H9 (cell line): ENCODE results near the gene PLPP7. TPM values are rescaled to one million over a fixed set of nuclear protein-coding genes. Genes with fewer than 3 reads are reported as not detected.

Experiments used
- DNase-seq: peaks from one replicate; pipeline ENCODE4 v3.0.0-alpha.2; 2017
- H2AFZ ChIP-seq: one replicate; pipeline ENCODE4 v1.6.1; 2013; ENCODE audit warnings: mild to moderate bottlenecking, low read length, control low read depth, moderate library complexity
- H2AK5ac ChIP-seq: 2 replicates; pipeline ENCODE4 v1.6.1; 2013; ENCODE audit warnings: low read length, control low read depth, mixed read lengths; ENCODE audit not compliant: insufficient read length
- H2BK120ac ChIP-seq: one replicate; pipeline ENCODE4 v1.6.1; 2013; ENCODE audit warnings: low read depth, mild to moderate bottlenecking, low read length, control low read depth, inconsistent platforms; ENCODE audit not compliant: poor library complexity, severe bottlenecking
- H2BK12ac ChIP-seq: 2 replicates; pipeline ENCODE4 v1.6.1; 2013; ENCODE audit warnings: low read length, control low read depth, mixed read lengths, low read depth; ENCODE audit not compliant: insufficient read length
- H2BK15ac ChIP-seq: 2 replicates; pipeline ENCODE4 v1.6.1; 2013; ENCODE audit warnings: low read depth, low read length, control low read depth
- H2BK20ac ChIP-seq: one replicate; pipeline ENCODE4 v1.6.1; 2013; ENCODE audit warnings: low read depth, mild to moderate bottlenecking, low read length, control low read depth, inconsistent platforms; ENCODE audit not compliant: poor library complexity, severe bottlenecking
- H2BK5ac ChIP-seq: 2 replicates; pipeline ENCODE4 v1.6.1; 2013; ENCODE audit warnings: low read length, control low read depth, mixed read lengths; ENCODE audit not compliant: insufficient read length
- H3K14ac ChIP-seq: 2 replicates; pipeline ENCODE4 v1.6.1; 2013; ENCODE audit warnings: low read length, control low read depth; ENCODE audit not compliant: insufficient read depth
- H3K18ac ChIP-seq: 2 replicates; pipeline ENCODE4 v1.6.1; 2013; ENCODE audit warnings: low read depth, mild to moderate bottlenecking, mixed read lengths, low read length, control low read depth; ENCODE audit not compliant: insufficient read length
- H3K23ac ChIP-seq: 2 replicates; pipeline ENCODE4 v1.6.1; 2013; ENCODE audit warnings: low read length, control low read depth, mixed read lengths, low read depth; ENCODE audit not compliant: insufficient read length
- H3K23me2 ChIP-seq: 2 replicates; pipeline ENCODE4 v1.6.1; 2013; ENCODE audit warnings: low read depth, mild to moderate bottlenecking, mixed read lengths, low read length, control low read depth; ENCODE audit not compliant: insufficient read length, poor library complexity, severe bottlenecking
- H3K27ac ChIP-seq: 2 replicates; pipeline ENCODE4 v1.5.1; 2013; ENCODE audit warnings: low read length, control low read depth, mixed read lengths, low read depth; ENCODE audit not compliant: insufficient read length
- H3K27me3 ChIP-seq: 2 replicates; pipeline ENCODE4 v1.6.1; 2013; ENCODE audit warnings: low read length, control low read depth, inconsistent platforms; ENCODE audit not compliant: insufficient read depth
- H3K4ac ChIP-seq: 2 replicates; pipeline ENCODE4 v1.6.1; 2013; ENCODE audit warnings: low read depth, mild to moderate bottlenecking, control low read depth, inconsistent platforms, low read length, moderate library complexity
- H3K4me1 ChIP-seq: 2 replicates; pipeline ENCODE4 v1.6.1; 2013; ENCODE audit warnings: low read length, control low read depth, inconsistent platforms; ENCODE audit not compliant: insufficient read depth
- H3K4me2 ChIP-seq: 2 replicates; pipeline ENCODE4 v1.6.1; 2013; ENCODE audit warnings: low read length, control low read depth, mixed read lengths; ENCODE audit not compliant: insufficient read length, insufficient read depth
- H3K56ac ChIP-seq: 2 replicates; pipeline ENCODE4 v1.6.1; 2013; ENCODE audit warnings: low read depth, mild to moderate bottlenecking, mixed read lengths, low read length, control low read depth; ENCODE audit not compliant: insufficient read length
- H3K79me1 ChIP-seq: 2 replicates; pipeline ENCODE4 v1.6.1; 2013; ENCODE audit warnings: low read depth, mild to moderate bottlenecking, moderate library complexity, low read length, control low read depth, inconsistent platforms; ENCODE audit not compliant: insufficient read depth, poor library complexity, severe bottlenecking
- H3K79me2 ChIP-seq: 2 replicates; pipeline ENCODE4 v1.6.1; 2013; ENCODE audit warnings: low read length, control low read depth, inconsistent platforms; ENCODE audit not compliant: insufficient read depth
- H3K9ac ChIP-seq: 2 replicates; pipeline ENCODE4 v1.6.1; 2013; ENCODE audit warnings: low read length, control low read depth, mixed read lengths; ENCODE audit not compliant: insufficient read length; ENCODE audit errors: extremely low read depth
- H3K9me3 ChIP-seq: one replicate; pipeline ENCODE4 v1.6.1; 2013; ENCODE audit warnings: low read depth, low read length, inconsistent platforms; ENCODE audit not compliant: control insufficient read depth
- H3T11ph ChIP-seq: one replicate; pipeline ENCODE4 v1.6.1; 2013; ENCODE audit warnings: mild to moderate bottlenecking, low read length, control low read depth, inconsistent platforms
- H4K20me1 ChIP-seq: one replicate; pipeline ENCODE4 v1.6.1; 2013; ENCODE audit not compliant: control insufficient read depth, insufficient read length, insufficient read depth
- H4K5ac ChIP-seq: 2 replicates; pipeline ENCODE4 v1.6.1; 2013; ENCODE audit warnings: low read depth, mild to moderate bottlenecking, mixed read lengths, low read length, control low read depth; ENCODE audit not compliant: insufficient read length
- H4K8ac ChIP-seq: replicated peaks from 2 replicates; pipeline ENCODE4 v1.6.1; 2013; ENCODE audit warnings: low read length, control low read depth, mixed read lengths, low read depth; ENCODE audit not compliant: insufficient read length
- H4K91ac ChIP-seq: 2 replicates; pipeline ENCODE4 v1.6.1; 2013; ENCODE audit warnings: low read depth, mild to moderate bottlenecking, moderate library complexity, mixed read lengths, low read length, control low read depth; ENCODE audit not compliant: insufficient read length
- H3K27ac Mint-ChIP-seq, 3 experiments: 2 replicates in 2 of 3; 3 replicates in 1 of 3; pipeline ENCODE4 v1.8.0; 2020 to 2021; ENCODE audit warnings: mixed read lengths in 3 of 3, mild to moderate bottlenecking in 1 of 3, moderate library complexity in 1 of 3
- H3K27me3 Mint-ChIP-seq: 2 replicates; pipeline ENCODE4 v1.8.0; 2021; ENCODE audit warnings: low read depth, mild to moderate bottlenecking, moderate library complexity, mixed read lengths
- H3K36me3 Mint-ChIP-seq, 3 experiments: 2 replicates in 2 of 3; 3 replicates in 1 of 3; pipeline ENCODE4 v1.8.0; 2020 to 2021; ENCODE audit warnings: low read depth in 3 of 3, mixed read lengths in 3 of 3; ENCODE audit not compliant: insufficient read depth in 1 of 3
- H3K4me1 Mint-ChIP-seq, 2 experiments: 2 replicates each; pipeline ENCODE4 v1.8.0; 2020; ENCODE audit warnings: mixed read lengths in 2 of 2
- H3K4me3 Mint-ChIP-seq, 2 experiments: 2 replicates in 1 of 2; 3 replicates in 1 of 2; pipeline ENCODE4 v1.8.0; 2020 to 2021; ENCODE audit warnings: mild to moderate bottlenecking in 2 of 2, mixed read lengths in 2 of 2, moderate library complexity in 1 of 2
- H3K9me3 Mint-ChIP-seq, 2 experiments: 2 replicates in 1 of 2; 3 replicates in 1 of 2; pipeline ENCODE4 v1.8.0; 2020; ENCODE audit warnings: mild to moderate bottlenecking in 2 of 2, mixed read lengths in 2 of 2, moderate library complexity in 1 of 2
- WGBS: extraction: QIAGEN DNeasy Blood & Tissue Kit; methylation state at CpG from one replicate; pipeline ENCODE4 v1.1.7; 2013; ENCODE audit warnings: missing lambda C conversion rate, low lambda C conversion rate, mixed read lengths; ENCODE audit not compliant: insufficient read length; ENCODE audit errors: extremely low coverage; 5-methylcytosine and 5-hydroxymethylcytosine counted together
- total RNA-seq: library from RNA; stranded (reverse); gene quantifications from 2 replicates; pipeline ENCODE4 v1.2.1, GENCODE V29; 2021
- TF ChIP-seq, protein P1 (sequence below): fragments of 200-600 bp; sonication (generic); conservative IDR thresholded peaks from 3 replicates; pipeline ENCODE4 v1.8.0; 2021; ENCODE audit warnings: antibody characterized with exemption, mild to moderate bottlenecking

The PLPP7 gene
- total RNA-seq, 1 experiment from 2014 or later: 1.9 TPM

DNA sequence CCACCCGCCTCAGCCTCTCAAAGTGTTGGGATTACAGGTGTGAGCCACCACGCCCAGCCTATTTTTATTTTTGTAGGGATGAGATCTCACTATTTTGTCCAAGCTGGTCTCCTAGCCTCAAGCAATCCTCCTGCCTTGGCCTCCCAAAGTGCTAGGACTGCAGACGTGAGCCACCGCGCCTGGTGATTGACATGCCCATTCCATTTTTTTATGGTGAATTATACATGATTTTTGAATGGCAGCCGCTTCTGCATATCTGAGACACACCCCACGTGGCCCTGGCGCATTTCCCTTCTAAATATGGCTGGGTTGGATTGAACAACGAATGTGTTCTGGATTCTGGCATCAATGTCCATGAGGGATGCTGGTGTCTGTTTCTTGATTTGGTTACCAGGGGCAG, 22.7 kb downstream of the PLPP7 start:
- Histone ChIP-seq H2BK120ac (no peak overlapping the region), H3K23me2 (no peaks in the 10 kb centered on the region), H3K79me2 (no peaks in the 10 kb centered on the region), H3K23ac (no peak overlapping the region), H2BK5ac (no peak overlapping the region), H3K9ac (no peak overlapping the region), H4K5ac (no peak overlapping the region), H3K4me1 (no peaks in the 10 kb centered on the region), H4K91ac (no peak overlapping the region), H3K27ac (no peak overlapping the region), H3K79me1 (no peaks in the 10 kb centered on the region), H4K8ac (no peak overlapping the region), H2BK12ac (no peak overlapping the region), H3K4me2 (no peak overlapping the region), H3T11ph (no peak overlapping the region), H3K14ac (no peak overlapping the region), H3K18ac (no peak overlapping the region), H3K4ac (no peak overlapping the region), H3K9me3 (no peaks in the 10 kb centered on the region), H2BK15ac (no peak overlapping the region), H2AFZ (no peak overlapping the region), H4K20me1 (no peaks in the 10 kb centered on the region), H3K27me3 (no peaks in the 10 kb centered on the region), H2BK20ac (no peak overlapping the region), H3K56ac (no peak overlapping the region), H2AK5ac (no peak overlapping the region)
- Mint-ChIP-seq H3K36me3 (no peaks in the 10 kb centered on the region), H3K9me3 (no peaks in the 10 kb centered on the region), H3K27me3 (peaks cover 9% of the 10 kb centered on the region), H3K4me3 (no peak overlapping the region), H3K4me1 (peaks cover 6 to 10% of the 10 kb centered on the region in 2 experiments), H3K27ac (no peak overlapping the region)
- TF ChIP-seq, protein P1, sequence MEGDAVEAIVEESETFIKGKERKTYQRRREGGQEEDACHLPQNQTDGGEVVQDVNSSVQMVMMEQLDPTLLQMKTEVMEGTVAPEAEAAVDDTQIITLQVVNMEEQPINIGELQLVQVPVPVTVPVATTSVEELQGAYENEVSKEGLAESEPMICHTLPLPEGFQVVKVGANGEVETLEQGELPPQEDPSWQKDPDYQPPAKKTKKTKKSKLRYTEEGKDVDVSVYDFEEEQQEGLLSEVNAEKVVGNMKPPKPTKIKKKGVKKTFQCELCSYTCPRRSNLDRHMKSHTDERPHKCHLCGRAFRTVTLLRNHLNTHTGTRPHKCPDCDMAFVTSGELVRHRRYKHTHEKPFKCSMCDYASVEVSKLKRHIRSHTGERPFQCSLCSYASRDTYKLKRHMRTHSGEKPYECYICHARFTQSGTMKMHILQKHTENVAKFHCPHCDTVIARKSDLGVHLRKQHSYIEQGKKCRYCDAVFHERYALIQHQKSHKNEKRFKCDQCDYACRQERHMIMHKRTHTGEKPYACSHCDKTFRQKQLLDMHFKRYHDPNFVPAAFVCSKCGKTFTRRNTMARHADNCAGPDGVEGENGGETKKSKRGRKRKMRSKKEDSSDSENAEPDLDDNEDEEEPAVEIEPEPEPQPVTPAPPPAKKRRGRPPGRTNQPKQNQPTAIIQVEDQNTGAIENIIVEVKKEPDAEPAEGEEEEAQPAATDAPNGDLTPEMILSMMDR: no peak
- no CpG with 5 or more reads among the region's 9 CpGs for WGBS
- DNase-seq: no peak
